Measurements from ENCODE around the gene SLC6A16. TPM values are rescaled to one million over a fixed set of nuclear protein-coding genes. Genes with fewer than 3 reads are reported as not detected.

SLC6A16 gene
- total RNA-seq, 1 experiment from 2014 or later: 5.0 TPM

- no peaks in the 10 kb centered on the region for H3K79me2 ChIP-seq (ENCODE audit: insufficient read depth, low read length)
- intact Hi-C loops (cut with micrococcal nuclease): loop anchor here (5.0 kb wide), 1 partner anchor 56 kb away; no protein-coding TSS in a partner anchor
- H3K27me3 ChIP-seq (ENCODE audit: insufficient read depth, low read length): no peaks in the 10 kb centered on the region
- no peak for DNase-seq (ENCODE audit: low read depth, low spot score)
- ATAC-seq: no peak
- POLR2A ChIA-PET: no interaction called here
- H3K36me3 ChIP-seq (ENCODE audit: control insufficient read depth in 1 of 2, insufficient read depth in 2 of 2, low read length in 2 of 2): peaks cover 0 to 4% of the 10 kb centered on the region in 2 experiments; a peak in 1 of 4 replicates
- no peaks in the 10 kb centered on the region for H3K9me3 ChIP-seq (ENCODE audit: control insufficient read depth in 1 of 2, insufficient read depth in 1 of 2, low read depth in 1 of 2, low read length in 2 of 2)
- H3K4me3 ChIP-seq (replicated peaks in 1 of 2; ENCODE audit: low read depth in 1 of 2, low read length in 2 of 2): no peak overlapping the region
- TF ChIP-seq SRF (IDR thresholded peaks at IDR 0.05; ENCODE audit: low read depth) (no peak), SP1 (IDR thresholded peaks at IDR 0.05; ENCODE audit: low read depth) (no peak), ZFX (IDR thresholded peaks at IDR 0.05) (no peak), EZH2phosphoT487 (IDR thresholded peaks at IDR 0.05; ENCODE audit: borderline replicate concordance) (no peak), CEBPB (IDR thresholded peaks at IDR 0.05; ENCODE audit: low read depth) (no peak)
- no peaks in the 10 kb centered on the region for H3K9me2 ChIP-seq (ENCODE audit: insufficient read depth)
- H3K4me2 ChIP-seq (ENCODE audit: low read length): no peak overlapping the region
- H3K27ac ChIP-seq (ENCODE audit: low read depth, low read length): no peak overlapping the region
- BruUV-seq (replicated peaks): no TSS peak
- RAD21 ChIA-PET (ENCODE audit: low non-redundant PET in 1 of 2, low total read pairs in 2 of 2, uncharacterized antibody in 2 of 2, unreplicated experiment in 2 of 2): no interaction called here
- H2AFZ ChIP-seq (ENCODE audit: low read depth, low read length, poor library complexity, severe bottlenecking): no peak overlapping the region
- H3K4me1 ChIP-seq (ENCODE audit: control insufficient read depth in 1 of 2, insufficient read depth in 2 of 2, low read length in 2 of 2): no peaks in the 10 kb centered on the region
- CTCF ChIA-PET: interaction anchor here (1.4 kb wide), 1 partner anchor 28 kb away, joined by 7 read pairs; no protein-coding TSS in a partner anchor
- no peak overlapping the region for H3K9ac ChIP-seq (ENCODE audit: low read length)
- H4K20me1 ChIP-seq (ENCODE audit: insufficient read depth): no peaks in the 10 kb centered on the region
Observed at GRCh38 chr19:49328741-49329140, 3.8 kb upstream of the SLC6A16 start.

DNA sequence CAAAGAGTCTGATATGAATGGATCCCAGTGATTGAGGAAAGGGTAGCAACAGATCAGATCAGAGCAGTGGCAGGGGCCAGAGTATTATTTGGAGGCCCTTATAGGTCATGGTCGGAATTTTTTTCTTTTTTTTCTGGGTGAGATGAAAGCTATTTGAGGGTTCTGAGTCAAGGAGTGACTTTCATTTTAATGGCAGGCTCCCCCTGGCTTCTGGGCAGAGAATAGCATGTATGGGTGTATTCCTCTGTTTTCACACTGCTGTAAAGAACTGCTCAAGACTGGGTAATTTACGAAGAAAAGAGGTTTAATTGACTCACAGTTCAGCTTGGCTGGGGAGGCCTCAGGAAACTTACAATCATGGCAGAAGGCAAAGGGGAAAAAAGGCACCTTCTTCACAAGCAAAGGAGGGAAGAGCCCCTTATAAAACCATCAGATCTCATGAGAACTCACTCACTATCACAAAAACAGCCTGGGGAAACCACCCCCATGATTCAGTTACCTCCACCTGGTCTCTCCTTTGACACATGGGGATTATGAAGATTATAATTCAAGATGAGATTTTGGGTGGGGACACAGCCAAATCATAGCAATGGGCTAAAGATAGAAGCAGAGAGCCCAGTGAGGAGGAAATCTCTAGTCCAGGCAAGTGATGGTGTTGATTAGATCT, 3.0 kb upstream of the SLC6A16 start:
- Histone ChIP-seq H3K4me2 (ENCODE audit: low read length) (no peak overlapping the region), H3K4me1 (ENCODE audit: control insufficient read depth in 1 of 2, insufficient read depth in 2 of 2, low read length in 2 of 2) (no peaks in the 10 kb centered on the region), H3K4me3 (replicated peaks in 1 of 2; ENCODE audit: low read depth in 1 of 2, low read length in 2 of 2) (no peak overlapping the region), H3K27me3 (ENCODE audit: insufficient read depth, low read length) (no peaks in the 10 kb centered on the region), H3K27ac (ENCODE audit: low read depth, low read length) (no peak overlapping the region), H3K9me2 (ENCODE audit: insufficient read depth) (no peaks in the 10 kb centered on the region), H3K79me2 (ENCODE audit: insufficient read depth, low read length) (no peaks in the 10 kb centered on the region), H3K9me3 (ENCODE audit: control insufficient read depth in 1 of 2, insufficient read depth in 1 of 2, low read depth in 1 of 2, low read length in 2 of 2) (0 out of 4 replicates have a peak, but pooled peaks cover 0 to under 1% of the 10 kb centered on the region in 2 experiments), H4K20me1 (ENCODE audit: insufficient read depth) (no peaks in the 10 kb centered on the region), H2AFZ (ENCODE audit: low read depth, low read length, poor library complexity, severe bottlenecking) (no peak overlapping the region), H3K36me3 (ENCODE audit: control insufficient read depth in 1 of 2, insufficient read depth in 2 of 2, low read length in 2 of 2) (peaks cover 0 to 4% of the 10 kb centered on the region in 2 experiments; a peak in 1 of 4 replicates), H3K9ac (ENCODE audit: low read length) (no peak overlapping the region)
- no peak for TF ChIP-seq SP1 (IDR thresholded peaks at IDR 0.05; ENCODE audit: low read depth)
- TF ChIP-seq CBX3 (IDR thresholded peaks at IDR 0.05; ENCODE audit: low read depth): no peak
- no peak for TF ChIP-seq EZH2 (IDR thresholded peaks at IDR 0.05)
- no peak for TF ChIP-seq ELF1 (IDR thresholded peaks at IDR 0.05; ENCODE audit: borderline replicate concordance, low read depth)
- TF ChIP-seq SIN3A (IDR thresholded peaks at IDR 0.05; ENCODE audit: low read depth): no peak
- TF ChIP-seq FOSL1 (IDR thresholded peaks at IDR 0.05; ENCODE audit: low read depth): no peak
- TF ChIP-seq POLR2A (IDR thresholded peaks at IDR 0.05; ENCODE audit: borderline replicate concordance, extremely low read depth, insufficient read depth, insufficient read length): no peak
- TF ChIP-seq CEBPB (IDR thresholded peaks at IDR 0.05; ENCODE audit: low read depth): no peak
- no peak for TF ChIP-seq EZH2phosphoT487 (IDR thresholded peaks at IDR 0.05; ENCODE audit: borderline replicate concordance)
- no peak for TF ChIP-seq SRF (IDR thresholded peaks at IDR 0.05; ENCODE audit: low read depth)
- TF ChIP-seq JUND (IDR thresholded peaks at IDR 0.05): no peak
- TF ChIP-seq, protein P1, sequence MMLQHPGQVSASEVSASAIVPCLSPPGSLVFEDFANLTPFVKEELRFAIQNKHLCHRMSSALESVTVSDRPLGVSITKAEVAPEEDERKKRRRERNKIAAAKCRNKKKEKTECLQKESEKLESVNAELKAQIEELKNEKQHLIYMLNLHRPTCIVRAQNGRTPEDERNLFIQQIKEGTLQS (IDR thresholded peaks at IDR 0.05): no peak
- TF ChIP-seq, protein P2, sequence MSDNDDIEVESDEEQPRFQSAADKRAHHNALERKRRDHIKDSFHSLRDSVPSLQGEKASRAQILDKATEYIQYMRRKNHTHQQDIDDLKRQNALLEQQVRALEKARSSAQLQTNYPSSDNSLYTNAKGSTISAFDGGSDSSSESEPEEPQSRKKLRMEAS (IDR thresholded peaks at IDR 0.05): no peak
- peak; percentile 41 for TF ChIP-seq RAD21 (IDR thresholded peaks at IDR 0.05; ENCODE audit: low read depth)
- TF ChIP-seq POLR2AphosphoS5 (IDR thresholded peaks at IDR 0.05; ENCODE audit: low read depth, low read length): no peak
- TF ChIP-seq ZNF274 (IDR thresholded peaks at IDR 0.05; ENCODE audit: low read depth, low read length): no peak
- TF ChIP-seq, protein P3, sequence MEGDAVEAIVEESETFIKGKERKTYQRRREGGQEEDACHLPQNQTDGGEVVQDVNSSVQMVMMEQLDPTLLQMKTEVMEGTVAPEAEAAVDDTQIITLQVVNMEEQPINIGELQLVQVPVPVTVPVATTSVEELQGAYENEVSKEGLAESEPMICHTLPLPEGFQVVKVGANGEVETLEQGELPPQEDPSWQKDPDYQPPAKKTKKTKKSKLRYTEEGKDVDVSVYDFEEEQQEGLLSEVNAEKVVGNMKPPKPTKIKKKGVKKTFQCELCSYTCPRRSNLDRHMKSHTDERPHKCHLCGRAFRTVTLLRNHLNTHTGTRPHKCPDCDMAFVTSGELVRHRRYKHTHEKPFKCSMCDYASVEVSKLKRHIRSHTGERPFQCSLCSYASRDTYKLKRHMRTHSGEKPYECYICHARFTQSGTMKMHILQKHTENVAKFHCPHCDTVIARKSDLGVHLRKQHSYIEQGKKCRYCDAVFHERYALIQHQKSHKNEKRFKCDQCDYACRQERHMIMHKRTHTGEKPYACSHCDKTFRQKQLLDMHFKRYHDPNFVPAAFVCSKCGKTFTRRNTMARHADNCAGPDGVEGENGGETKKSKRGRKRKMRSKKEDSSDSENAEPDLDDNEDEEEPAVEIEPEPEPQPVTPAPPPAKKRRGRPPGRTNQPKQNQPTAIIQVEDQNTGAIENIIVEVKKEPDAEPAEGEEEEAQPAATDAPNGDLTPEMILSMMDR (IDR thresholded peaks at IDR 0.05 in 2 of 3, conservative IDR thresholded peaks at IDR 0.05 in 1 of 3; ENCODE audit: borderline replicate concordance in 1 of 3, insufficient read depth in 1 of 3, low read depth in 2 of 3, low read length in 2 of 3): peak; percentile 37 to 82 (median 76); a peak in 5 of 6 replicates
- ChIA-PET CTCF (interaction anchor here (0.6 to 1.4 kb wide), 5 partner anchors 10 to 103 kb away, joined by 3 to 7 read pairs (median 4); no protein-coding TSS in a partner anchor), POLR2A (no interaction called here), RAD21 (ENCODE audit: low non-redundant PET in 1 of 2, low total read pairs in 2 of 2, uncharacterized antibody in 2 of 2, unreplicated experiment in 2 of 2) (no interaction called here)
- no TSS peak for BruUV-seq (replicated peaks)
- peak; percentile 72 for ATAC-seq
- DNase-seq (ENCODE audit: low read depth, low spot score): peak; percentile 19
- intact Hi-C loops (cut with micrococcal nuclease): loop anchor here (5.0 kb wide), 1 partner anchor 56 kb away; no protein-coding TSS in a partner anchor

Data from HCT116 (cell line).